H1 (cell line): ENCODE data around the gene ARL9. TPM values are rescaled to one million over a fixed set of nuclear protein-coding genes. Genes with fewer than 3 reads are reported as not detected.

Experiments used
- EP300 ChIP-seq, 2 experiments: IDR thresholded peaks; 1 replicate in 1 of 2; 2 replicates in 1 of 2; pipeline ENCODE4 v1.6.1; 2011 to 2012; ENCODE audit warnings: low read depth in 2 of 2, low read length in 2 of 2, mild to moderate bottlenecking in 2 of 2, borderline replicate concordance in 1 of 2, inconsistent platforms in 1 of 2, moderate library complexity in 1 of 2
- RBBP5 ChIP-seq: IDR thresholded peaks from 2 replicates; pipeline ENCODE4 v1.7.1; 2012; ENCODE audit warnings: low read depth, mild to moderate bottlenecking, inconsistent platforms, low read length, moderate library complexity, borderline replicate concordance
- RNF2 ChIP-seq: fragments of 200-900, 300-1000 bp; sonication (generic); IDR thresholded peaks from 2 replicates; pipeline ENCODE4 v1.7.1; 2016; ENCODE audit warnings: borderline replicate concordance, low read depth, mild to moderate bottlenecking, antibody characterized with exemption, low read length; ENCODE audit not compliant: poor library complexity, severe bottlenecking; ENCODE audit errors: missing control alignments
- SIX5 ChIP-seq: IDR thresholded peaks from 2 replicates; pipeline ENCODE4 v1.6.1; 2011; ENCODE audit warnings: mild to moderate bottlenecking, low read depth, low read length
- SP4 ChIP-seq: IDR thresholded peaks from 2 replicates; pipeline ENCODE4 v1.6.1; 2012; ENCODE audit warnings: low read length, inconsistent platforms
- TEAD4 ChIP-seq: IDR thresholded peaks from 2 replicates; pipeline ENCODE4 v1.6.1; 2012; ENCODE audit warnings: low read depth, low read length, inconsistent platforms, mixed read lengths
- polyA plus RNA-seq, 7 experiments: library from polyadenylated mRNA; depleted of rRNA in 3 of 7; stranded (reverse) in 5 of 7; unstranded in 2 of 7; fragments of >200 nt in 5 of 7; fragments of 200-250 nt in 2 of 7; gene quantifications; 1 replicate in 5 of 7; 2 replicates in 1 of 7; 4 replicates in 1 of 7; pipeline versions ENCODE4 v1.2.1 to v1.2.3, GENCODE V29; 2011 to 2013; ENCODE audit warnings: missing spikeins in 2 of 7, mixed read lengths in 2 of 7
- total RNA-seq: library from RNA; stranded (reverse); fragmentation: NEBNext Ultra II Directional; extraction: Animal tissue kit (Norgen Biotek cat#: 25700); gene quantifications from 2 replicates; pipeline ENCODE4 v1.2.1, GENCODE V29; 2021
- TF ChIP-seq, protein P1 (sequence below): fragments of 300-600 bp; sonication (generic); IDR thresholded peaks from 2 replicates; pipeline ENCODE4 v1.7.1; 2012; ENCODE audit warnings: low read length, moderate library complexity, mild to moderate bottlenecking, inconsistent platforms; ENCODE audit not compliant: insufficient replicate concordance

Gene ARL9
- total and polyA plus RNA-seq, 2 of the 8 experiments (the other 6 are each of a cell fraction or from before 2014, with no cell fraction given) = 0.60 to 0.76 TPM

DNA sequence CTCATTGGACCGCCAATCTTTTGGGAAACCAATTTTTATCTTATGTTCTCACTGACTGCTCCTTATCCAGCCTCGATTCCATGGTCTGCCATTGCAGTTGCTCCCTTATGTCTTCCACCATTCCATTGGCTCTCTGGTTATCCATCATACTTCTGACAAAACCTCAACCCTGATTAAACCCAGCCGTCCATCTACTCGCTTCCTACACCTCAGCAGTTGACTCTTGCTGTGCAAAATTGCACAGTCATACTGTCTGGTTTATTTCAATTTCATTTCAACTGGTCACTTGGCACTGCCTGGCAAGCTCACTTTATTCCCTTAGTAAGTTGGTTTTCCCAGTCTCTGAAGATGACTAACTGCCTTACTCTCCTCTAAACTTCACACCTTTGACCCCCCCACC, 26.2 kb downstream of the ARL9 start (continued):
- TF ChIP-seq, protein P1, sequence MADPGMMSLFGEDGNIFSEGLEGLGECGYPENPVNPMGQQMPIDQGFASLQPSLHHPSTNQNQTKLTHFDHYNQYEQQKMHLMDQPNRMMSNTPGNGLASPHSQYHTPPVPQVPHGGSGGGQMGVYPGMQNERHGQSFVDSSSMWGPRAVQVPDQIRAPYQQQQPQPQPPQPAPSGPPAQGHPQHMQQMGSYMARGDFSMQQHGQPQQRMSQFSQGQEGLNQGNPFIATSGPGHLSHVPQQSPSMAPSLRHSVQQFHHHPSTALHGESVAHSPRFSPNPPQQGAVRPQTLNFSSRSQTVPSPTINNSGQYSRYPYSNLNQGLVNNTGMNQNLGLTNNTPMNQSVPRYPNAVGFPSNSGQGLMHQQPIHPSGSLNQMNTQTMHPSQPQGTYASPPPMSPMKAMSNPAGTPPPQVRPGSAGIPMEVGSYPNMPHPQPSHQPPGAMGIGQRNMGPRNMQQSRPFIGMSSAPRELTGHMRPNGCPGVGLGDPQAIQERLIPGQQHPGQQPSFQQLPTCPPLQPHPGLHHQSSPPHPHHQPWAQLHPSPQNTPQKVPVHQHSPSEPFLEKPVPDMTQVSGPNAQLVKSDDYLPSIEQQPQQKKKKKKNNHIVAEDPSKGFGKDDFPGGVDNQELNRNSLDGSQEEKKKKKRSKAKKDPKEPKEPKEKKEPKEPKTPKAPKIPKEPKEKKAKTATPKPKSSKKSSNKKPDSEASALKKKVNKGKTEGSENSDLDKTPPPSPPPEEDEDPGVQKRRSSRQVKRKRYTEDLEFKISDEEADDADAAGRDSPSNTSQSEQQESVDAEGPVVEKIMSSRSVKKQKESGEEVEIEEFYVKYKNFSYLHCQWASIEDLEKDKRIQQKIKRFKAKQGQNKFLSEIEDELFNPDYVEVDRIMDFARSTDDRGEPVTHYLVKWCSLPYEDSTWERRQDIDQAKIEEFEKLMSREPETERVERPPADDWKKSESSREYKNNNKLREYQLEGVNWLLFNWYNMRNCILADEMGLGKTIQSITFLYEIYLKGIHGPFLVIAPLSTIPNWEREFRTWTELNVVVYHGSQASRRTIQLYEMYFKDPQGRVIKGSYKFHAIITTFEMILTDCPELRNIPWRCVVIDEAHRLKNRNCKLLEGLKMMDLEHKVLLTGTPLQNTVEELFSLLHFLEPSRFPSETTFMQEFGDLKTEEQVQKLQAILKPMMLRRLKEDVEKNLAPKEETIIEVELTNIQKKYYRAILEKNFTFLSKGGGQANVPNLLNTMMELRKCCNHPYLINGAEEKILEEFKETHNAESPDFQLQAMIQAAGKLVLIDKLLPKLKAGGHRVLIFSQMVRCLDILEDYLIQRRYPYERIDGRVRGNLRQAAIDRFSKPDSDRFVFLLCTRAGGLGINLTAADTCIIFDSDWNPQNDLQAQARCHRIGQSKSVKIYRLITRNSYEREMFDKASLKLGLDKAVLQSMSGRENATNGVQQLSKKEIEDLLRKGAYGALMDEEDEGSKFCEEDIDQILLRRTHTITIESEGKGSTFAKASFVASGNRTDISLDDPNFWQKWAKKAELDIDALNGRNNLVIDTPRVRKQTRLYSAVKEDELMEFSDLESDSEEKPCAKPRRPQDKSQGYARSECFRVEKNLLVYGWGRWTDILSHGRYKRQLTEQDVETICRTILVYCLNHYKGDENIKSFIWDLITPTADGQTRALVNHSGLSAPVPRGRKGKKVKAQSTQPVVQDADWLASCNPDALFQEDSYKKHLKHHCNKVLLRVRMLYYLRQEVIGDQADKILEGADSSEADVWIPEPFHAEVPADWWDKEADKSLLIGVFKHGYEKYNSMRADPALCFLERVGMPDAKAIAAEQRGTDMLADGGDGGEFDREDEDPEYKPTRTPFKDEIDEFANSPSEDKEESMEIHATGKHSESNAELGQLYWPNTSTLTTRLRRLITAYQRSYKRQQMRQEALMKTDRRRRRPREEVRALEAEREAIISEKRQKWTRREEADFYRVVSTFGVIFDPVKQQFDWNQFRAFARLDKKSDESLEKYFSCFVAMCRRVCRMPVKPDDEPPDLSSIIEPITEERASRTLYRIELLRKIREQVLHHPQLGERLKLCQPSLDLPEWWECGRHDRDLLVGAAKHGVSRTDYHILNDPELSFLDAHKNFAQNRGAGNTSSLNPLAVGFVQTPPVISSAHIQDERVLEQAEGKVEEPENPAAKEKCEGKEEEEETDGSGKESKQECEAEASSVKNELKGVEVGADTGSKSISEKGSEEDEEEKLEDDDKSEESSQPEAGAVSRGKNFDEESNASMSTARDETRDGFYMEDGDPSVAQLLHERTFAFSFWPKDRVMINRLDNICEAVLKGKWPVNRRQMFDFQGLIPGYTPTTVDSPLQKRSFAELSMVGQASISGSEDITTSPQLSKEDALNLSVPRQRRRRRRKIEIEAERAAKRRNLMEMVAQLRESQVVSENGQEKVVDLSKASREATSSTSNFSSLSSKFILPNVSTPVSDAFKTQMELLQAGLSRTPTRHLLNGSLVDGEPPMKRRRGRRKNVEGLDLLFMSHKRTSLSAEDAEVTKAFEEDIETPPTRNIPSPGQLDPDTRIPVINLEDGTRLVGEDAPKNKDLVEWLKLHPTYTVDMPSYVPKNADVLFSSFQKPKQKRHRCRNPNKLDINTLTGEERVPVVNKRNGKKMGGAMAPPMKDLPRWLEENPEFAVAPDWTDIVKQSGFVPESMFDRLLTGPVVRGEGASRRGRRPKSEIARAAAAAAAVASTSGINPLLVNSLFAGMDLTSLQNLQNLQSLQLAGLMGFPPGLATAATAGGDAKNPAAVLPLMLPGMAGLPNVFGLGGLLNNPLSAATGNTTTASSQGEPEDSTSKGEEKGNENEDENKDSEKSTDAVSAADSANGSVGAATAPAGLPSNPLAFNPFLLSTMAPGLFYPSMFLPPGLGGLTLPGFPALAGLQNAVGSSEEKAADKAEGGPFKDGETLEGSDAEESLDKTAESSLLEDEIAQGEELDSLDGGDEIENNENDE = no peak
- TF ChIP-seq SP4 = no peak
- TF ChIP-seq SIX5 = no peak
- no peak for TF ChIP-seq RBBP5
- TF ChIP-seq TEAD4 = no peak
- TF ChIP-seq EP300 (IDR thresholded peaks at IDR 0.05; ENCODE audit: borderline replicate concordance in 1 of 2, low read depth in 2 of 2, low read length in 2 of 2) = no peak
- TF ChIP-seq RNF2 = no peak
- TF ChIP-seq, all 59 proteins: peak for 0
